OCI-LY7 (cell line): ENCODE data around the gene SORD. TPM values are rescaled to one million over a fixed set of nuclear protein-coding genes. Genes with fewer than 3 reads are reported as not detected.

ENCODE experiments used
- BruUV-seq: library from RNA; stranded (reverse); fragments of 400-500 nt; replicated peaks from 2 replicates; lab custom pipeline; 2021; lab: Mats Ljungman, UMichigan
- CTCF ChIA-PET: fragments of 300-600 bp; sonication (Branson Sonifier 250); formaldehyde crosslinking; loops from one replicate; lab custom pipeline; 2022; ENCODE audit warnings: antibody characterized with exemption; ENCODE audit not compliant: unreplicated experiment; lab: Charles Lee
- POLR2A ChIA-PET: fragments of 300-600 bp; sonication (Branson Sonifier 250); formaldehyde crosslinking; loops from one replicate; lab custom pipeline; 2022; ENCODE audit warnings: antibody characterized with exemption; lab: Charles Lee
- DNase-seq: peaks from one replicate; pipeline ENCODE4 v3.0.0-alpha.2; 2015; ENCODE audit warnings: low spot score
- H2AFZ ChIP-seq: fragments of 200-600 bp; sonication (generic), shearing (Covaris generic); 2 replicates; pipeline ENCODE4 v1.6.1; 2014; ENCODE audit warnings: mild to moderate bottlenecking, antibody characterized with exemption, low read length, moderate library complexity
- H3K27ac ChIP-seq: fragments of 200-600 bp; sonication (generic); 2 replicates; pipeline ENCODE4 v1.5.1; 2014; ENCODE audit warnings: mixed run types, low read depth, mild to moderate bottlenecking, moderate library complexity, low read length, inconsistent platforms; ENCODE audit not compliant: poor library complexity, severe bottlenecking
- H3K36me3 ChIP-seq: fragments of 200-600 bp; sonication (generic); 2 replicates; pipeline ENCODE4 v1.6.1; 2014; ENCODE audit warnings: mild to moderate bottlenecking, antibody characterized with exemption, low read length, moderate library complexity, mixed read lengths; ENCODE audit not compliant: insufficient read depth
- H3K4me1 ChIP-seq: fragments of 200-600 bp; sonication (generic); 2 replicates; pipeline ENCODE4 v1.5.1; 2014; ENCODE audit warnings: mild to moderate bottlenecking, low read length; ENCODE audit not compliant: insufficient read depth, poor library complexity, severe bottlenecking
- H3K4me2 ChIP-seq: fragments of 200-600 bp; sonication (generic); 2 replicates; pipeline ENCODE4 v1.6.1; 2014; ENCODE audit warnings: mild to moderate bottlenecking, low read length
- H3K4me3 ChIP-seq: fragments of 200-600 bp; sonication (generic); 2 replicates; pipeline ENCODE4 v1.5.1; 2014; ENCODE audit warnings: mild to moderate bottlenecking, low read depth, low read length; ENCODE audit not compliant: poor library complexity, severe bottlenecking
- H3K79me2 ChIP-seq: fragments of 200-600 bp; sonication (generic); 2 replicates; pipeline ENCODE4 v1.6.1; 2016; ENCODE audit warnings: low read depth, mild to moderate bottlenecking, low read length, moderate library complexity, mixed read lengths; ENCODE audit not compliant: insufficient read depth
- H3K9me2 ChIP-seq: fragments of 200-600 bp; sonication (generic); 2 replicates; pipeline ENCODE4 v1.6.1; 2016; ENCODE audit warnings: mild to moderate bottlenecking, low read length, mixed read lengths; ENCODE audit not compliant: insufficient read depth
- H3K9me3 ChIP-seq: fragments of 200-600 bp; sonication (generic); 2 replicates; pipeline ENCODE4 v1.6.1; 2014; ENCODE audit warnings: mild to moderate bottlenecking, mixed run types, low read length, mixed read lengths
- H4K20me1 ChIP-seq: fragments of 200-600 bp; sonication (generic); 2 replicates; pipeline ENCODE4 v1.6.1; 2014; ENCODE audit warnings: mild to moderate bottlenecking, antibody characterized with exemption, low read length, moderate library complexity, mixed read lengths; ENCODE audit not compliant: insufficient read depth
- CTCF ChIP-seq: fragments of 200-600 bp; sonication (generic); conservative IDR thresholded peaks from 2 replicates; pipeline ENCODE4 v1.5.1; 2014; ENCODE audit warnings: mild to moderate bottlenecking, antibody characterized with exemption, low read length, moderate library complexity, mixed read lengths
- EZH2phosphoT487 ChIP-seq: fragments of 200-600 bp; sonication (generic); IDR thresholded peaks from 2 replicates; pipeline ENCODE4 v1.6.1; 2018; ENCODE audit warnings: low read depth, borderline replicate concordance, mild to moderate bottlenecking, mixed run types, antibody characterized with exemption, low read length, moderate library complexity, mixed read lengths
- intact Hi-C: fragments of 100-400 bp; cut with micrococcal nuclease; formaldehyde crosslinking; loops from one replicate; pipeline ENCODE4 v1.10.0; 2022; ENCODE audit not compliant: unreplicated experiment
- total RNA-seq, 2 experiments: library from RNA; depleted of rRNA in 1 of 2; stranded (reverse); fragments of >200 nt in 1 of 2; shearing (Covaris generic) in 1 of 2; gene quantifications; 2 replicates each; pipeline ENCODE4 v1.2.3, GENCODE V29; 2014 to 2022

Gene SORD
- total RNA-seq, 2 experiments from 2014 or later = 10.4 to 17.8 TPM

GRCh38 chr15:45091161-45091560 lies 68.2 kb downstream of the SORD start:
- H3K79me2 ChIP-seq = no peaks in the 10 kb centered on the region
- no peak overlapping the region for H3K4me2 ChIP-seq
- CTCF ChIA-PET = no interaction called here
- no peaks in the 10 kb centered on the region for H3K36me3 ChIP-seq
- no peaks in the 10 kb centered on the region for H3K9me3 ChIP-seq
- H4K20me1 ChIP-seq = no peaks in the 10 kb centered on the region
- no peak overlapping the region for H2AFZ ChIP-seq
- H3K4me3 ChIP-seq = no peak overlapping the region
- intact Hi-C loops = no loop called here
- TF ChIP-seq EZH2phosphoT487 = no peak
- TF ChIP-seq CTCF = no peak
- no TSS peak for BruUV-seq
- H3K4me1 ChIP-seq = no peaks in the 10 kb centered on the region
- DNase-seq = no peak
- POLR2A ChIA-PET = no interaction called here
- H3K27ac ChIP-seq = no peak overlapping the region
- H3K9me2 ChIP-seq = no peaks in the 10 kb centered on the region

GRCh38 chr15:45091576-45091975 lies 68.6 kb downstream of the SORD start:
- CTCF ChIA-PET = no interaction called here
- POLR2A ChIA-PET = no interaction called here

GRCh38 chr15:45093013-45093412 lies 70.0 kb downstream of the SORD start:
- no peak for TF ChIP-seq CTCF
- TF ChIP-seq EZH2phosphoT487 = no peak
- no peak overlapping the region for H3K4me2 ChIP-seq
- no peaks in the 10 kb centered on the region for H3K9me3 ChIP-seq
- no peak overlapping the region for H2AFZ ChIP-seq
- no peaks in the 10 kb centered on the region for H3K79me2 ChIP-seq
- no peaks in the 10 kb centered on the region for H3K9me2 ChIP-seq
- no peaks in the 10 kb centered on the region for H3K4me1 ChIP-seq
- ChIA-PET POLR2A (no interaction called here), CTCF (no interaction called here)
- DNase-seq = no peak
- intact Hi-C loops = no loop called here
- H4K20me1 ChIP-seq = no peaks in the 10 kb centered on the region
- no TSS peak for BruUV-seq
- H3K27ac ChIP-seq = no peak overlapping the region
- no peak overlapping the region for H3K4me3 ChIP-seq
- H3K36me3 ChIP-seq = no peaks in the 10 kb centered on the region

More at GRCh38 chr15:45091576-45091975, 68.6 kb downstream of the SORD start:
- Histone ChIP-seq H3K4me2 (no peak overlapping the region), H3K9me2 (no peaks in the 10 kb centered on the region), H2AFZ (no peak overlapping the region), H3K36me3 (no peaks in the 10 kb centered on the region), H4K20me1 (no peaks in the 10 kb centered on the region), H3K4me3 (no peak overlapping the region), H3K9me3 (no peaks in the 10 kb centered on the region), H3K79me2 (no peaks in the 10 kb centered on the region), H3K4me1 (no peaks in the 10 kb centered on the region), H3K27ac (no peak overlapping the region)
- no TSS peak for BruUV-seq
- TF ChIP-seq EZH2phosphoT487 (no peak), CTCF (no peak)
- no peak for DNase-seq
- intact Hi-C loops = no loop called here
